ENCODE measurements around the gene CCNY. TPM values are rescaled to one million over a fixed set of nuclear protein-coding genes. Genes with fewer than 3 reads are reported as not detected.

Gene CCNY
- total RNA-seq, 1 donor from 2014 or later: 81.1 TPM

- no peak for DNase-seq
- Histone ChIP-seq H3K27ac (replicated peaks) (no peak overlapping the region), H3K27me3 (ENCODE audit: low read depth) (peaks cover 67% of the 10 kb centered on the region), H3K4me3 (no peak overlapping the region), H3K36me3 (no peaks in the 10 kb centered on the region), H3K9me3 (replicated peaks) (no peaks in the 10 kb centered on the region), H3K4me1 (no peaks in the 10 kb centered on the region)
- TF ChIP-seq CTCF (IDR thresholded peaks at IDR 0.05; ENCODE audit: borderline replicate concordance): peak; percentile 44
- intact Hi-C loops (cut with micrococcal nuclease): no loop called here
Observed at GRCh38 chr10:35613597-35614226, 277.4 kb downstream of the CCNY start.

- no peak for DNase-seq
- H3K9me3 ChIP-seq (replicated peaks): no peaks in the 10 kb centered on the region
- intact Hi-C loops (cut with micrococcal nuclease): no loop called here
- no peak overlapping the region for H3K4me3 ChIP-seq
- H3K27me3 ChIP-seq (ENCODE audit: low read depth): peaks cover 61% of the 10 kb centered on the region
- no peak for TF ChIP-seq CTCF (IDR thresholded peaks at IDR 0.05; ENCODE audit: borderline replicate concordance)
- H3K27ac ChIP-seq (replicated peaks): no peak overlapping the region
- H3K4me1 ChIP-seq: no peaks in the 10 kb centered on the region
- H3K36me3 ChIP-seq: no peaks in the 10 kb centered on the region
Observed at GRCh38 chr10:35614312-35614711, 278.0 kb downstream of the CCNY start.

Other genes with a start within 250 kb of the CCNY start
- 35.9 TPM for gene CUL2, start 246.2 kb upstream of the CCNY start, total RNA-seq
- gene CREM, start 209.7 kb upstream of the CCNY start, total RNA-seq: 58.5 TPM

Data from left ventricle myocardium inferior (tissue), 1 donor.